BLaER1 (cell line): ENCODE results near the gene NCAPH2.
"Not testable (repeated sequence)": the region's sequence is repeated elsewhere in the genome, so short reads cannot be mapped to it uniquely, and the experiment has no call there.

Source experiments
- H3K27ac ChIP-seq: shearing (Covaris generic); formaldehyde crosslinking; 2 replicates; pipeline ENCODE4 v1.8.1; 2022
- H3K27me3 ChIP-seq: shearing (Covaris generic); formaldehyde crosslinking; 2 replicates; pipeline ENCODE4 v1.8.1; 2022
- H3K36me3 ChIP-seq: shearing (Covaris generic); formaldehyde crosslinking; 2 replicates; pipeline ENCODE4 v1.8.1; 2022
- H3K4me1 ChIP-seq: shearing (Covaris generic); formaldehyde crosslinking; 2 replicates; pipeline ENCODE4 v1.8.1; 2022
- H3K4me2 ChIP-seq: shearing (Covaris generic); formaldehyde crosslinking; 2 replicates; pipeline ENCODE4 v1.8.1; 2022
- H3K4me3 ChIP-seq: shearing (Covaris generic); formaldehyde crosslinking; 2 replicates; pipeline ENCODE4 v1.8.1; 2022
- H3K9ac ChIP-seq: shearing (Covaris generic); formaldehyde crosslinking; 2 replicates; pipeline ENCODE4 v1.8.1; 2022
- H3K9me3 ChIP-seq: shearing (Covaris generic); formaldehyde crosslinking; 2 replicates; pipeline ENCODE4 v1.8.1; 2022
- H4K20me1 ChIP-seq: shearing (Covaris generic); formaldehyde crosslinking; 2 replicates; pipeline ENCODE4 v1.8.1; 2022
- Cebpa-rat ChIP-seq: shearing (Covaris generic); IDR thresholded peaks from 2 replicates; pipeline ENCODE4 v1.8.1; 2022

The NCAPH2 gene

GRCh38 chr22:50529416-50529896, 21.4 kb downstream of the NCAPH2 start:
- no peak for TF ChIP-seq Cebpa-rat
- Histone ChIP-seq H3K4me3 (peak overlapping the region; percentile 63), H3K27me3 (peaks cover 67% of the 10 kb centered on the region), H3K4me1 (peaks cover 49% of the 10 kb centered on the region), H4K20me1 (peaks cover 43% of the 10 kb centered on the region), H3K9me3 (peaks cover 18% of the 10 kb centered on the region), H3K4me2 (peak overlapping the region; percentile 73), H3K27ac (no peak overlapping the region), H3K36me3 (no peaks in the 10 kb centered on the region), H3K9ac (no peak overlapping the region)

- no peaks in the 10 kb centered on the region for H3K36me3 ChIP-seq
- peaks cover 67% of the 10 kb centered on the region for H3K27me3 ChIP-seq
- H3K4me3 ChIP-seq: peak within 1 kb of the TSS; percentile 63
- peak within 1 kb of the TSS; percentile 73 for H3K4me2 ChIP-seq
- H3K9ac ChIP-seq: 0 out of 2 replicates have a peak within 1 kb of the TSS, but pooled peaks have one; percentile 10
- peaks cover 39% of the 10 kb centered on the region for H4K20me1 ChIP-seq
- peaks cover 44% of the 10 kb centered on the region for H3K4me1 ChIP-seq
- no peak for TF ChIP-seq Cebpa-rat
- peaks cover 18% of the 10 kb centered on the region for H3K9me3 ChIP-seq
- no peak within 1 kb of the TSS for H3K27ac ChIP-seq
These were observed 22.0 kb downstream of the NCAPH2 start, which contains the start of gene TYMP for GRCh38 chr22:50529897-50530579. Gene TYMP (minus strand): TSS chr22:50530012. CDS start chr22:50529709, 303 bp downstream.

- peaks cover 44% of the 10 kb centered on the region for H3K4me1 ChIP-seq
- H3K27ac ChIP-seq: no peak overlapping the region
- peak overlapping the region; percentile 73 for H3K4me2 ChIP-seq
- peaks cover 67% of the 10 kb centered on the region for H3K27me3 ChIP-seq
- peak overlapping the region; percentile 63 for H3K4me3 ChIP-seq
- H3K9me3 ChIP-seq: peaks cover 18% of the 10 kb centered on the region
- peaks cover 39% of the 10 kb centered on the region for H4K20me1 ChIP-seq
- no peak for TF ChIP-seq Cebpa-rat
- H3K36me3 ChIP-seq: no peaks in the 10 kb centered on the region
- H3K9ac ChIP-seq: no peak overlapping the region
These were observed 22.5 kb downstream of the NCAPH2 start for GRCh38 chr22:50530580-50530876.

GRCh38 chr22:50530877-50531545, 23.0 kb downstream of the NCAPH2 start:
- no peak for TF ChIP-seq Cebpa-rat
- Histone ChIP-seq H3K9me3 (peaks cover 18% of the 10 kb centered on the region), H3K27ac (no peak overlapping the region), H3K4me1 (peaks cover 44% of the 10 kb centered on the region), H3K4me3 (peak overlapping the region; percentile 63), H3K9ac (peak overlapping the region; percentile 10; the same call in 1 of the 2 replicates), H3K4me2 (peak overlapping the region; percentile 73), H3K36me3 (no peaks in the 10 kb centered on the region), H3K27me3 (peaks cover 67% of the 10 kb centered on the region), H4K20me1 (peaks cover 39% of the 10 kb centered on the region)

GRCh38 chr22:50531546-50531961, 23.5 kb downstream of the NCAPH2 start:
- no peak overlapping the region for H3K9ac ChIP-seq
- H4K20me1 ChIP-seq: peaks cover 39% of the 10 kb centered on the region
- peaks cover 67% of the 10 kb centered on the region for H3K27me3 ChIP-seq
- H3K4me2 ChIP-seq: peak overlapping the region; percentile 73
- H3K36me3 ChIP-seq: no peaks in the 10 kb centered on the region
- no peak for TF ChIP-seq Cebpa-rat
- H3K27ac ChIP-seq: no peak overlapping the region
- H3K4me3 ChIP-seq: peak overlapping the region; percentile 63
- H3K9me3 ChIP-seq: peaks cover 18% of the 10 kb centered on the region
- H3K4me1 ChIP-seq: peaks cover 42% of the 10 kb centered on the region

- TF ChIP-seq Cebpa-rat: no peak
- Histone ChIP-seq H3K9me3 (peaks cover 18% of the 10 kb centered on the region), H3K27me3 (peaks cover 67% of the 10 kb centered on the region), H4K20me1 (peaks cover 39% of the 10 kb centered on the region), H3K4me3 (0 out of 2 replicates have a peak overlapping the region, but pooled peaks have one; percentile 63), H3K4me1 (peaks cover 37% of the 10 kb centered on the region), H3K27ac (no peak overlapping the region), H3K9ac (no peak overlapping the region), H3K36me3 (no peaks in the 10 kb centered on the region), H3K4me2 (no peak overlapping the region)
These were observed 24.1 kb downstream of the NCAPH2 start for GRCh38 chr22:50531962-50532674.

- Histone ChIP-seq H3K4me3 (no peak overlapping the region), H4K20me1 (peaks cover 39% of the 10 kb centered on the region), H3K4me2 (no peak overlapping the region), H3K9ac (no peak overlapping the region), H3K36me3 (no peaks in the 10 kb centered on the region), H3K27me3 (peaks cover 63% of the 10 kb centered on the region), H3K9me3 (peaks cover 18% of the 10 kb centered on the region), H3K4me1 (peaks cover 29% of the 10 kb centered on the region), H3K27ac (no peak overlapping the region)
- no peak for TF ChIP-seq Cebpa-rat
These were observed 25.1 kb downstream of the NCAPH2 start for GRCh38 chr22:50532824-50533796.

- not testable (repeated sequence) for H3K36me3 ChIP-seq, H3K9ac ChIP-seq, H3K4me3 ChIP-seq, H3K4me2 ChIP-seq, H3K27ac ChIP-seq
- peaks cover 53% of the 10 kb centered on the region for H3K27me3 ChIP-seq
- peaks cover 23% of the 10 kb centered on the region for H3K4me1 ChIP-seq
- peaks cover 32% of the 10 kb centered on the region for H4K20me1 ChIP-seq
- H3K9me3 ChIP-seq: peaks cover 18% of the 10 kb centered on the region
These were observed 26.1 kb downstream of the NCAPH2 start for GRCh38 chr22:50533856-50534711.
